SK-N-SH treated with all-trans-retinoic acid at 6 μM for 48 hours (cell line): ENCODE measurements around the gene MADD.

Experiments used
- ATAC-seq: fragments of 200-7000 bp; cut with Tn5 transposase; 3 replicates; pipeline ENCODE4 v1.9.1; 2020; ENCODE audit warnings: mild to moderate bottlenecking, moderate library complexity
- ARNTL ChIP-seq: fragments of 450-650 bp; formaldehyde crosslinking; IDR thresholded peaks from 2 replicates; pipeline ENCODE4 v1.5.0; 2020; ENCODE audit warnings: low read depth, mild to moderate bottlenecking, moderate library complexity, borderline replicate concordance
- BACH2 ChIP-seq: fragments of 250-450 bp; sonication (Bioruptor Pico); IDR thresholded peaks from 2 replicates; pipeline ENCODE4 v1.9.0; 2021; ENCODE audit warnings: mild to moderate bottlenecking, borderline replicate concordance
- CSDC2 ChIP-seq: fragments of 250-450 bp; sonication (Bioruptor Pico); IDR thresholded peaks from 2 replicates; pipeline ENCODE4 v1.5.0; 2020; ENCODE audit warnings: mild to moderate bottlenecking, moderate library complexity
- ESRRG ChIP-seq: fragments of 250-450 bp; sonication (Bioruptor Pico); IDR thresholded peaks from 2 replicates; pipeline ENCODE4 v1.6.1; 2021; ENCODE audit warnings: mild to moderate bottlenecking
- GLIS3 ChIP-seq: fragments of 250-450 bp; sonication (Bioruptor Pico); IDR thresholded peaks from 2 replicates; pipeline ENCODE4 v1.5.0; 2020; ENCODE audit warnings: mild to moderate bottlenecking, moderate library complexity
- ISL1 ChIP-seq: fragments of 250-450 bp; sonication (Bioruptor Pico); IDR thresholded peaks from 2 replicates; pipeline ENCODE4 v2.1.2; 2022; ENCODE audit warnings: mild to moderate bottlenecking, moderate library complexity
- OSR1 ChIP-seq: fragments of 250-450 bp; sonication (Bioruptor Pico); IDR thresholded peaks from 2 replicates; pipeline ENCODE4 v1.8.0; 2022; ENCODE audit warnings: moderate library complexity, mild to moderate bottlenecking, inconsistent platforms
- PPARA ChIP-seq: fragments of 250-450 bp; sonication (Bioruptor Pico); IDR thresholded peaks from 2 replicates; pipeline ENCODE4 v1.5.0; 2020; ENCODE audit warnings: mild to moderate bottlenecking, borderline replicate concordance
- RARB ChIP-seq: fragments of 250-450 bp; sonication (Bioruptor Pico); IDR thresholded peaks from 2 replicates; pipeline ENCODE4 v1.8.0; 2021; ENCODE audit warnings: mild to moderate bottlenecking, moderate library complexity
- SNAI2 ChIP-seq: fragments of 250-450 bp; sonication (Bioruptor Pico); IDR thresholded peaks from 2 replicates; pipeline ENCODE4 v1.5.0; 2020; ENCODE audit warnings: mild to moderate bottlenecking, moderate library complexity
- TCF4 ChIP-seq: fragments of 250-450 bp; sonication (Bioruptor Pico); IDR thresholded peaks from 2 replicates; pipeline ENCODE4 v1.8.0; 2021; ENCODE audit warnings: mild to moderate bottlenecking, moderate library complexity, borderline replicate concordance
- TOX ChIP-seq: fragments of 250-450 bp; sonication (Bioruptor Pico); IDR thresholded peaks from 2 replicates; pipeline ENCODE4 v1.8.0; 2021; ENCODE audit warnings: mild to moderate bottlenecking, moderate library complexity, borderline replicate concordance
- ZC3H10 ChIP-seq: fragments of 250-450 bp; sonication (Bioruptor Pico); IDR thresholded peaks from 2 replicates; pipeline ENCODE4 v1.5.1; 2021; ENCODE audit warnings: mild to moderate bottlenecking, moderate library complexity
- ZFP3 ChIP-seq: fragments of 250-450 bp; sonication (Bioruptor Pico); IDR thresholded peaks from 2 replicates; pipeline ENCODE4 v1.5.0; 2020; ENCODE audit warnings: mild to moderate bottlenecking, moderate library complexity
- ZFP30 ChIP-seq: fragments of 450-650 bp; formaldehyde crosslinking; IDR thresholded peaks from 2 replicates; pipeline ENCODE4 v1.5.0; 2022; ENCODE audit warnings: mild to moderate bottlenecking, moderate library complexity
- ZNF565 ChIP-seq: fragments of 450-650 bp; formaldehyde crosslinking; conservative IDR thresholded peaks from 2 replicates; pipeline ENCODE4 v1.5.0; 2020; ENCODE audit warnings: low read depth, mild to moderate bottlenecking, moderate library complexity
- ZNF70 ChIP-seq: fragments of 450-650 bp; formaldehyde crosslinking; IDR thresholded peaks from 2 replicates; pipeline ENCODE4 v1.5.0; 2020; ENCODE audit warnings: mild to moderate bottlenecking, moderate library complexity
- TF ChIP-seq, protein P1 (sequence below): fragments of 250-450 bp; sonication (Bioruptor Pico); IDR thresholded peaks from 2 replicates; pipeline ENCODE4 v1.5.1; 2021; ENCODE audit warnings: mild to moderate bottlenecking, moderate library complexity
- TF ChIP-seq, protein P2 (sequence below): fragments of 250-450 bp; sonication (Bioruptor Pico); IDR thresholded peaks from 2 replicates; pipeline ENCODE4 v1.5.0; 2020; ENCODE audit warnings: mild to moderate bottlenecking, moderate library complexity
- TF ChIP-seq, protein P3 (sequence below): fragments of 250-450 bp; sonication (Bioruptor Pico); IDR thresholded peaks from 2 replicates; pipeline ENCODE4 v1.8.0; 2021; ENCODE audit warnings: low read depth, mild to moderate bottlenecking, moderate library complexity, borderline replicate concordance
- TF ChIP-seq, protein P4 (sequence below): fragments of 250-450 bp; sonication (Bioruptor Pico); IDR thresholded peaks from 2 replicates; pipeline ENCODE4 v1.8.0; 2020; ENCODE audit warnings: mild to moderate bottlenecking, moderate library complexity, borderline replicate concordance
- TF ChIP-seq, protein P5 (sequence below): fragments of 250-450 bp; sonication (Bioruptor Pico); IDR thresholded peaks from 2 replicates; pipeline ENCODE4 v1.5.1; 2020; ENCODE audit warnings: low read depth, mild to moderate bottlenecking, moderate library complexity

Gene MADD

DNA sequence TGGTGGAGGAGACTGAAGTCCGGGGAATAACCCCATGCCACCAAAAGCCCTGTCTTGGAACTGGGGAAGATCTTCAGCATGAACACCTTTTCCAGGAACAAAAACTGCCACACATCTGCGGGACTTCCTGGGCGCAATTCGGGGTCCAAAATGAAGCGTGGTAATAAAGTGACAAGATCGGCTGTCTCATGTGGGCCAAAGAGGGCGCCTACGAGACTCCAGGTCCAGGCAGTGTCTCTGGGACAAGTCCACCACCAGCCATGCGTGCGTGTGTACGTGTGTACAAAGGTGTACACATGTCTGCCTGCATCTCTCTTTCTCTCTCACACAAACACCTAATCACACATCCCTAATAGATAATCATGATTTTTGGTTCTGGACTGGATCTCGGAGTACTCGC lies 91.5 kb downstream of the MADD start (continued):
- no peak for TF ChIP-seq TOX (CRISPR knock-in tag)
- TF ChIP-seq, protein P1, sequence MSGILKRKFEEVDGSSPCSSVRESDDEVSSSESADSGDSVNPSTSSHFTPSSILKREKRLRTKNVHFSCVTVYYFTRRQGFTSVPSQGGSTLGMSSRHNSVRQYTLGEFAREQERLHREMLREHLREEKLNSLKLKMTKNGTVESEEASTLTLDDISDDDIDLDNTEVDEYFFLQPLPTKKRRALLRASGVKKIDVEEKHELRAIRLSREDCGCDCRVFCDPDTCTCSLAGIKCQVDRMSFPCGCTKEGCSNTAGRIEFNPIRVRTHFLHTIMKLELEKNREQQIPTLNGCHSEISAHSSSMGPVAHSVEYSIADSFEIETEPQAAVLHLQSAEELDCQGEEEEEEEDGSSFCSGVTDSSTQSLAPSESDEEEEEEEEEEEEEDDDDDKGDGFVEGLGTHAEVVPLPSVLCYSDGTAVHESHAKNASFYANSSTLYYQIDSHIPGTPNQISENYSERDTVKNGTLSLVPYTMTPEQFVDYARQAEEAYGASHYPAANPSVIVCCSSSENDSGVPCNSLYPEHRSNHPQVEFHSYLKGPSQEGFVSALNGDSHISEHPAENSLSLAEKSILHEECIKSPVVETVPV (CRISPR knock-in tag), result no peak

DNA sequence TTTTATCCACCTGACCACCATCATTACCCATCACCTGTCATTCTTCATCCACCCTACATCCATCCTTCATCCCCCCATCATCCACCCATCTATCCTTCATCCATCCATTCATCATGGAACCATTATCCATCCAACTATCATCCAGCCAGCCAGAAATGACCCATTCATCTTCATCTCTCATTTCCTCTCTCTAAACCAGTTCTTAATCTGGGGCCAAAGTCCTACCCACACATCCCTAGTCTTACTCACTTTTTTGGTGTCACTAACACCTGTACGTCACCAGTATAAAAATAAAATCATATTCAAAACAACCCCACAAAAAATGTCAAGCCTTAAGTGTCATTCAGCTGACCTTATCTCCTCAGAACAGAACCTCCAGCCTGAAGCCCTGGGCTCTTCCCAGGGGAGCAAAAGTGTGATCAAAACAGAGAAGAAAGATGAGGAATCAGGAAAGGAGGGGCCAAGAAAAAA lies 96.1 kb downstream of the MADD start:
- no peak for TF ChIP-seq OSR1 (CRISPR knock-in tag)
- TF ChIP-seq, protein P2, sequence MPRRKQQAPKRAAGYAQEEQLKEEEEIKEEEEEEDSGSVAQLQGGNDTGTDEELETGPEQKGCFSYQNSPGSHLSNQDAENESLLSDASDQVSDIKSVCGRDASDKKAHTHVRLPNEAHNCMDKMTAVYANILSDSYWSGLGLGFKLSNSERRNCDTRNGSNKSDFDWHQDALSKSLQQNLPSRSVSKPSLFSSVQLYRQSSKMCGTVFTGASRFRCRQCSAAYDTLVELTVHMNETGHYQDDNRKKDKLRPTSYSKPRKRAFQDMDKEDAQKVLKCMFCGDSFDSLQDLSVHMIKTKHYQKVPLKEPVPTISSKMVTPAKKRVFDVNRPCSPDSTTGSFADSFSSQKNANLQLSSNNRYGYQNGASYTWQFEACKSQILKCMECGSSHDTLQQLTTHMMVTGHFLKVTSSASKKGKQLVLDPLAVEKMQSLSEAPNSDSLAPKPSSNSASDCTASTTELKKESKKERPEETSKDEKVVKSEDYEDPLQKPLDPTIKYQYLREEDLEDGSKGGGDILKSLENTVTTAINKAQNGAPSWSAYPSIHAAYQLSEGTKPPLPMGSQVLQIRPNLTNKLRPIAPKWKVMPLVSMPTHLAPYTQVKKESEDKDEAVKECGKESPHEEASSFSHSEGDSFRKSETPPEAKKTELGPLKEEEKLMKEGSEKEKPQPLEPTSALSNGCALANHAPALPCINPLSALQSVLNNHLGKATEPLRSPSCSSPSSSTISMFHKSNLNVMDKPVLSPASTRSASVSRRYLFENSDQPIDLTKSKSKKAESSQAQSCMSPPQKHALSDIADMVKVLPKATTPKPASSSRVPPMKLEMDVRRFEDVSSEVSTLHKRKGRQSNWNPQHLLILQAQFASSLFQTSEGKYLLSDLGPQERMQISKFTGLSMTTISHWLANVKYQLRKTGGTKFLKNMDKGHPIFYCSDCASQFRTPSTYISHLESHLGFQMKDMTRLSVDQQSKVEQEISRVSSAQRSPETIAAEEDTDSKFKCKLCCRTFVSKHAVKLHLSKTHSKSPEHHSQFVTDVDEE (CRISPR knock-in tag), result no peak
- no peak for TF ChIP-seq TCF4 (CRISPR knock-in tag)
- no peak for TF ChIP-seq ZNF70
- TF ChIP-seq CSDC2 (CRISPR knock-in tag), result no peak
- no peak for TF ChIP-seq ZFP30 (CRISPR knock-in tag)
- no peak for TF ChIP-seq SNAI2 (CRISPR knock-in tag)
- TF ChIP-seq, protein P3, sequence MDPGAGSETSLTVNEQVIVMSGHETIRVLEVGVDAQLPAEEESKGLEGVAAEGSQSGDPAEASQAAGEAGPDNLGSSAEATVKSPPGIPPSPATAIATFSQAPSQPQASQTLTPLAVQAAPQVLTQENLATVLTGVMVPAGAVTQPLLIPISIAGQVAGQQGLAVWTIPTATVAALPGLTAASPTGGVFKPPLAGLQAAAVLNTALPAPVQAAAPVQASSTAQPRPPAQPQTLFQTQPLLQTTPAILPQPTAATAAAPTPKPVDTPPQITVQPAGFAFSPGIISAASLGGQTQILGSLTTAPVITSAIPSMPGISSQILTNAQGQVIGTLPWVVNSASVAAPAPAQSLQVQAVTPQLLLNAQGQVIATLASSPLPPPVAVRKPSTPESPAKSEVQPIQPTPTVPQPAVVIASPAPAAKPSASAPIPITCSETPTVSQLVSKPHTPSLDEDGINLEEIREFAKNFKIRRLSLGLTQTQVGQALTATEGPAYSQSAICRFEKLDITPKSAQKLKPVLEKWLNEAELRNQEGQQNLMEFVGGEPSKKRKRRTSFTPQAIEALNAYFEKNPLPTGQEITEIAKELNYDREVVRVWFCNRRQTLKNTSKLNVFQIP (CRISPR knock-in tag), result no peak
- TF ChIP-seq ESRRG (CRISPR knock-in tag), result no peak
- TF ChIP-seq TOX (CRISPR knock-in tag), result no peak
- TF ChIP-seq RARB (CRISPR knock-in tag), result no peak
- TF ChIP-seq, protein P4, sequence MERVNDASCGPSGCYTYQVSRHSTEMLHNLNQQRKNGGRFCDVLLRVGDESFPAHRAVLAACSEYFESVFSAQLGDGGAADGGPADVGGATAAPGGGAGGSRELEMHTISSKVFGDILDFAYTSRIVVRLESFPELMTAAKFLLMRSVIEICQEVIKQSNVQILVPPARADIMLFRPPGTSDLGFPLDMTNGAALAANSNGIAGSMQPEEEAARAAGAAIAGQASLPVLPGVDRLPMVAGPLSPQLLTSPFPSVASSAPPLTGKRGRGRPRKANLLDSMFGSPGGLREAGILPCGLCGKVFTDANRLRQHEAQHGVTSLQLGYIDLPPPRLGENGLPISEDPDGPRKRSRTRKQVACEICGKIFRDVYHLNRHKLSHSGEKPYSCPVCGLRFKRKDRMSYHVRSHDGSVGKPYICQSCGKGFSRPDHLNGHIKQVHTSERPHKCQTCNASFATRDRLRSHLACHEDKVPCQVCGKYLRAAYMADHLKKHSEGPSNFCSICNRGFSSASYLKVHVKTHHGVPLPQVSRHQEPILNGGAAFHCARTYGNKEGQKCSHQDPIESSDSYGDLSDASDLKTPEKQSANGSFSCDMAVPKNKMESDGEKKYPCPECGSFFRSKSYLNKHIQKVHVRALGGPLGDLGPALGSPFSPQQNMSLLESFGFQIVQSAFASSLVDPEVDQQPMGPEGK (CRISPR knock-in tag), result no peak
- TF ChIP-seq ZNF565 (CRISPR knock-in tag), result no peak
- TF ChIP-seq ZC3H10 (CRISPR knock-in tag), result no peak
- TF ChIP-seq ARNTL, result no peak
- TF ChIP-seq ZFP3 (CRISPR knock-in tag), result no peak
- TF ChIP-seq, protein P1 (CRISPR knock-in tag), result no peak
- TF ChIP-seq ISL1, result no peak
- TF ChIP-seq, all 23 proteins: peak for 0
- no peak for ATAC-seq

DNA sequence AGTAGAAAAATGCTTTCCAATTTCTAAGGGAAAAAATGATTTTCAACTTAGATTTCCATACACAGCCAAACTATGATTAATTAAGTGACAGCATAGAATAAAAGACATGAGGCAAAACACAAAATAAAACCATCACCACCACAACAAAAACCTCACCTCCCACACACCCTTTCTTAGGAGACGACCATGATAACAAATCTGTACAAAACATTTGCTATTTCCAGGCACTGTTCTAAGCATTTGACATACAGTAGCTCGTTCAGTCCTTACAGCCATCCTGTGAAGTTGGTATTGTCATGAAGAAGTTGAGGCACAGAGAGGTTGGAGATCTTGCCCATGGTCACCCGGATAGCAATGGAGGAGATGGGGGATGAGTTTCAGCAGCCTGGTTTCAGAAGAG lies 99.7 kb downstream of the MADD start:
- ATAC-seq, result no peak
- no peak for TF ChIP-seq ZC3H10 (CRISPR knock-in tag)
- TF ChIP-seq PPARA, result no peak
- TF ChIP-seq, protein P1 (CRISPR knock-in tag), result no peak
- TF ChIP-seq, protein P3 (CRISPR knock-in tag), result no peak
- TF ChIP-seq ZNF565 (CRISPR knock-in tag), result no peak
- no peak for TF ChIP-seq RARB (CRISPR knock-in tag)
- TF ChIP-seq ARNTL, result no peak
- TF ChIP-seq SNAI2 (CRISPR knock-in tag), result no peak
- no peak for TF ChIP-seq BACH2
- TF ChIP-seq, protein P5, sequence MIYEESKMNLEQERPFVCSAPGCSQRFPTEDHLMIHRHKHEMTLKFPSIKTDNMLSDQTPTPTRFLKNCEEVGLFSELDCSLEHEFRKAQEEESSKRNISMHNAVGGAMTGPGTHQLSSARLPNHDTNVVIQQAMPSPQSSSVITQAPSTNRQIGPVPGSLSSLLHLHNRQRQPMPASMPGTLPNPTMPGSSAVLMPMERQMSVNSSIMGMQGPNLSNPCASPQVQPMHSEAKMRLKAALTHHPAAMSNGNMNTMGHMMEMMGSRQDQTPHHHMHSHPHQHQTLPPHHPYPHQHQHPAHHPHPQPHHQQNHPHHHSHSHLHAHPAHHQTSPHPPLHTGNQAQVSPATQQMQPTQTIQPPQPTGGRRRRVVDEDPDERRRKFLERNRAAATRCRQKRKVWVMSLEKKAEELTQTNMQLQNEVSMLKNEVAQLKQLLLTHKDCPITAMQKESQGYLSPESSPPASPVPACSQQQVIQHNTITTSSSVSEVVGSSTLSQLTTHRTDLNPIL (CRISPR knock-in tag), result no peak
- TF ChIP-seq GLIS3 (CRISPR knock-in tag), result no peak
- TF ChIP-seq ZFP3 (CRISPR knock-in tag), result no peak
